Adrenal gland (tissue), 12 donors: ENCODE measurements around the gene PTPRN2. TPM values are rescaled to one million over a fixed set of nuclear protein-coding genes. Genes with fewer than 3 reads are reported as not detected.

Experiments
- DNase-seq, 7 donors: peaks; one replicate each; pipeline ENCODE4 v3.0.0-alpha.2; 2019 to 2020
- H3K27ac ChIP-seq, 5 donors: fragments of 200-600 bp; sonication (generic) in 4 of 5; 1 replicate in 3 of 5; 2 replicates in 2 of 5; pipeline versions ENCODE4 v1.5.1 to v1.8.0; 2016 to 2020; ENCODE audit warnings: mild to moderate bottlenecking in 1 of 5
- H3K27me3 ChIP-seq: fragments of 200-600 bp; 2 replicates; pipeline ENCODE4 v1.8.0; 2021
- H3K36me3 ChIP-seq, 2 donors: fragments of 200-600 bp; replicated peaks in 1 of 2; 1 replicate in 1 of 2; 2 replicates in 1 of 2; pipeline versions ENCODE4 v1.5.1 to v1.8.0; 2018 to 2022
- H3K4me1 ChIP-seq, 2 donors: fragments of 200-600 bp; replicated peaks in 1 of 2; 1 replicate in 1 of 2; 2 replicates in 1 of 2; pipeline versions ENCODE4 v1.5.1 to v1.8.0; 2018 to 2021
- H3K4me3 ChIP-seq, 4 donors: fragments of 200-600 bp; sonication (generic) in 3 of 4; one replicate each; pipeline ENCODE4 v1.5.1; 2016 to 2018
- H3K9me3 ChIP-seq, 3 donors: fragments of 200-600 bp; sonication (generic) in 1 of 3; replicated peaks in 1 of 3; 1 replicate in 2 of 3; 2 replicates in 1 of 3; pipeline versions ENCODE4 v1.5.1 to v1.8.0; 2016 to 2021
- POLR2A ChIP-seq, 2 donors: fragments of 450-650 bp; IDR thresholded peaks; one replicate each; pipeline ENCODE4 v1.6.1; 2017; ENCODE audit warnings: antibody characterized with exemption in 2 of 2, mild to moderate bottlenecking in 2 of 2, moderate library complexity in 1 of 2
- WGBS, 4 donors: extraction: QIAGEN DNeasy Blood & Tissue Kit in 2 of 4; methylation state at CpG; one replicate each; pipeline versions ENCODE4 v1.1.5 to v1.1.7; 2013 to 2017; 5-methylcytosine and 5-hydroxymethylcytosine counted together
- intact Hi-C, 2 donors: fragments of 100-400 bp; cut with DNase I; formaldehyde crosslinking; loops; one replicate each; pipeline versions ENCODE4 v1.14.1 to v1.15.0; 2022 to 2023
- polyA plus RNA-seq, 3 donors: library from polyadenylated mRNA; stranded (reverse); fragments of 200-250 nt in 2 of 3; fragments of 350-450 nt in 1 of 3; fragmentation: Illumina TruSeq in 1 of 3; extraction: RNeasy Lipid Tissue Mini Kit (QIAGEN cat#74804) in 1 of 3; gene quantifications; one replicate each; pipeline ENCODE4 v1.2.3, GENCODE V29; 2013 to 2014
- total RNA-seq, 9 donors: library from RNA; depleted of rRNA in 4 of 9; stranded (reverse); fragments of >200 nt in 4 of 9; fragments of 120-200 nt in 1 of 9; fragmentation: NEBNext Ultra II Directional in 1 of 9; extraction: Animal tissue kit (Norgen Biotek cat#: 25700) in 1 of 9; gene quantifications; one replicate each; pipeline versions ENCODE4 v1.1.0 to v1.2.4, GENCODE V29; 2013 to 2023
- TF ChIP-seq, protein P1 (sequence below), 6 experiments: fragments of 450-650 bp in 4 of 6; fragments of 200-600 bp in 2 of 6; sonication (generic) in 1 of 6; IDR thresholded peaks; 1 replicate in 5 of 6; 2 replicates in 1 of 6; pipeline versions ENCODE4 v1.5.1 to v1.8.0; 2016 to 2021; ENCODE audit warnings: antibody characterized with exemption in 6 of 6, mild to moderate bottlenecking in 2 of 6, moderate library complexity in 1 of 6
- donor health status: healthy with polysubstance abuse.
- donor health status: Bipolar disorder and iron deficiency.
- donor health status: DM: yes; HTN: yes; CAD: no.
- donor health status: DM: no; HTN: no; CAD: no.
- donor health status: DM: no; HTN: no; CAD: no.
- donor health status: DM: yes; HTN: yes; CAD: no.

Gene PTPRN2
- total and polyA plus RNA-seq, 12 donors = 2.2 to 16.2 (median 3.4) TPM

DNA sequence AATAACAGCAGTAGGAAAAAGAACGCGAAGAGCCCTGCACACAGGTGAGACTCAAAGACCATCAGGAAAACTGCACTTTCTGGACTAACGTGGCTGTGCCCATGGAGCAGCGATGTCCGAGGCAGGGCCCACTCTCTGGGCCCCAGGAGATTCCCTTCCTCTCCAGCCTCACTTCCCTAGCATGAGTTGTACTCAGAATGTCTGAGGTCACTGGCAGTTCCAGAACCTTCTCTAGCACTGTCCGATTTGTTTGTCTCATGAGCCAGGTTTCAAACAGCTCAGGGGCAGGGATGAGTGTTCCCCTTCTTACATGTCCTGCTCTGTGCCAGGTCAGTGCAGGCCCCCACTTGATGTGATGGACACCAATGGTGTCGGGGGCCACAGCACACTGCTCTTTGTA, 484.2 kb downstream of the PTPRN2 start:
- DNase-seq = no peak
- WGBS, 4 donors = 81 to 92% (median 90%) methylated on average over 7 of the region's 7 CpGs

DNA sequence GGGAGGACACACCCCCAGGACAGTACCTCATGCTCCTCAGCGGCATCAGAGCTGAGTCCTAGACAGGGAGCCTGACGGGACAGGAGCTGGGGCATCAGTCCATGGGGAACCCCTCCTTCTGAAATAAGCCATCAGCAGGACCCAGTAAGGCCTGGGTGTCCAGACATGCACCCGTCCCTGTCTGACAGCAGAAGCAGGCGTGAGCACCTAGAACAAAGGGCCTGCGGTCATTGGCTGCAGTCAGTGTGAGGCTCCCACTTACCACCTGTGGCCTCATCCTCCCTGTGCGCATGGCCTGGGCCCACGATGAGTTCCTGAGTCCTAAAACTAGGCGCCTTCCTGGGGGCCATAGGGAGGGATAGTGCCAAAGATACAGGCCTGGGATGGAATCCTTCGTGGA, 484.7 kb downstream of the PTPRN2 start:
- Histone ChIP-seq H3K4me1 (no peaks in the 10 kb centered on the region), H3K27ac (no peak overlapping the region), H3K9me3 (no peaks in the 10 kb centered on the region), H3K36me3 (no peaks in the 10 kb centered on the region), H3K27me3 (no peaks in the 10 kb centered on the region), H3K4me3 (no peak overlapping the region)
- intact Hi-C loops = no loop called here
- DNase-seq = peak in 2 of 7 donors; percentile 2 to 18
- 86 to 96% (median 87%) methylated on average over 8 to 9 of the region's 9 CpGs for WGBS, 4 donors
- TF ChIP-seq, protein P1, sequence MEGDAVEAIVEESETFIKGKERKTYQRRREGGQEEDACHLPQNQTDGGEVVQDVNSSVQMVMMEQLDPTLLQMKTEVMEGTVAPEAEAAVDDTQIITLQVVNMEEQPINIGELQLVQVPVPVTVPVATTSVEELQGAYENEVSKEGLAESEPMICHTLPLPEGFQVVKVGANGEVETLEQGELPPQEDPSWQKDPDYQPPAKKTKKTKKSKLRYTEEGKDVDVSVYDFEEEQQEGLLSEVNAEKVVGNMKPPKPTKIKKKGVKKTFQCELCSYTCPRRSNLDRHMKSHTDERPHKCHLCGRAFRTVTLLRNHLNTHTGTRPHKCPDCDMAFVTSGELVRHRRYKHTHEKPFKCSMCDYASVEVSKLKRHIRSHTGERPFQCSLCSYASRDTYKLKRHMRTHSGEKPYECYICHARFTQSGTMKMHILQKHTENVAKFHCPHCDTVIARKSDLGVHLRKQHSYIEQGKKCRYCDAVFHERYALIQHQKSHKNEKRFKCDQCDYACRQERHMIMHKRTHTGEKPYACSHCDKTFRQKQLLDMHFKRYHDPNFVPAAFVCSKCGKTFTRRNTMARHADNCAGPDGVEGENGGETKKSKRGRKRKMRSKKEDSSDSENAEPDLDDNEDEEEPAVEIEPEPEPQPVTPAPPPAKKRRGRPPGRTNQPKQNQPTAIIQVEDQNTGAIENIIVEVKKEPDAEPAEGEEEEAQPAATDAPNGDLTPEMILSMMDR (IDR thresholded peaks at IDR 0.05) = no peak
- no peak for TF ChIP-seq POLR2A (IDR thresholded peaks at IDR 0.05)

More for the DNA sequence above, 484.2 kb downstream of the PTPRN2 start:
- H3K36me3 ChIP-seq = no peaks in the 10 kb centered on the region
- intact Hi-C loops = no loop called here
- no peaks in the 10 kb centered on the region for H3K9me3 ChIP-seq
- TF ChIP-seq, protein P1 (IDR thresholded peaks at IDR 0.05) = no peak
- TF ChIP-seq POLR2A (IDR thresholded peaks at IDR 0.05) = no peak
- no peak overlapping the region for H3K4me3 ChIP-seq
- no peaks in the 10 kb centered on the region for H3K4me1 ChIP-seq
- no peaks in the 10 kb centered on the region for H3K27me3 ChIP-seq
- no peak overlapping the region for H3K27ac ChIP-seq

DNA sequence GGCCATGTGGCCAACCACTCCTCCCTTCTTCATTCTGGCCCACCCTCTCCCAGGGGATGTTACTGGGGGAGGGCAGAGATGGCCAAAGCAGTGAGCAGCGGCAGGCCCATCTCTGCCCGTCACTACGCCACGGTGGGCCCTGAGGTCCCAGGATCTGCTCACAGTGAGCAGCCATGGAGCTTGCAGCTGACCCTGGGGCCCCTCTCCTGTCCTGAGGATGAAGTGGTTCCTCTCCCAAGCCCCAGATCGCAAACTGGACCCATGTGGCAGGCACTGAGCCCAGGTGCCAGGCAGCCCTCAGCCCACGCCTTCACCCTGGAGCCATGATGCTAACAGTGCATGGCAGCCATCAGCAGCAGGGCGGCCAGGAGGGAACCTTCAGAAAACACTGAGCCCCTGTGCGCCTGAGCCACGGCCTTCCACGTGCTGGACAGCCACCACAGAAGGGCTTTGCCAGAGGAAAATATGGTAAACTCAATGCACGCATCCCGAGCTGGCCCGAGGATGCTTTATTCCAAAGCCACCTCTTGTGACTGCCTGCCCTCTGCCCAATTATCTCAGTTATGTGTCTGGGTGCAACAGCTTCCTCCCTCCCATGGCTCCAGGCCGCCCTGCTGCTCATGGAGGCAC, 485.7 kb downstream of the PTPRN2 start:
- no peaks in the 10 kb centered on the region for H3K4me1 ChIP-seq
- no peaks in the 10 kb centered on the region for H3K9me3 ChIP-seq
- 78 to 93% (median 89%) methylated on average over 11 to 14 of the region's 14 CpGs for WGBS, 4 donors
- no peak overlapping the region for H3K4me3 ChIP-seq
- TF ChIP-seq, protein P1 (IDR thresholded peaks at IDR 0.05) = no peak
- no peak for TF ChIP-seq POLR2A (IDR thresholded peaks at IDR 0.05)
- H3K27me3 ChIP-seq = no peaks in the 10 kb centered on the region
- intact Hi-C loops = no loop called here
- no peaks in the 10 kb centered on the region for H3K36me3 ChIP-seq
- H3K27ac ChIP-seq = no peak overlapping the region
- peak in 2 of 7 donors; percentile 3 to 11 for DNase-seq

DNA sequence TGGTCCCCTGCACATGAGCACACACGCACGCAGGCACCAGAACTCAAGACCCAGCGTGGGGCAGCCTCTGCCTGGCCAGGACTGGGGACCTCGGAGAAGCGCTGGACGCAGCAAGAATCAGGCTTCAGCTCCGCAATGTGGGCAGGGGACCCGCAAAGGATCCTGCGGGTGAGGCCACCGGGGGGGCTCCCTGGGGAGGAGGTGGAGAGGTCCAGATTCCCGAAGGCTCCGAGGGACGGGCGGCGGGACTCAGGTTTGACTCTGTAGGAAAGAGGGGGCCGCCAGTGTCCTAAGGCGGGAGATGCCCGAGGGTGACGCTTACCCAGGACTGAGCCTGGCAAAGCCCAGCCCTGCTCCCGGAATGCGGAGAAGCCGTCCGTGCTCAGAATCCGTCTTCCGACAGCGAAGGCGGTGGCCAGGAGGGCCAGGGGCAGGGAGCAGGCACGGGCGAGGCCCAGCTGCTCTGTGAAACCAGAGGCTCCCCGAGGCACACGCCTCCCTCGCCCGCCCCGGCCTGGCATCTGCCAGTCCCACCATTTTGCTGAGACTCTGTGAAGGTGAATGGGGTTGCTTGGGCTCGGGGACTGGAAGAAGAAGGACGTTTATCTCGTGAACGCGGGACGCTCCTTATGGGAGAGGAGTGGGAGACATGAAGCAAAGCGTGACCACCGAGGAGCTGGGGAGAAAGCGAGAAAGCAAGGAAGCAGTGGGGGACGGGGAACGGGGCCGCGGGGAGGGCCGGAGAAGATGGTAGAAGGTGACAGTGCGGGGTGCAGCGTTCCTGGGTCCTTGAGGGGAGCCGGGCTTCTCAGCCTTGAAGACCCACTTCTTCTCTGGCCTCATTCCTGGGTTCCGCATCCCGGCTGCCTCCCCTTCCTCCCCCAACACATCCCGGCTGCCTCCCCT, 489.2 kb downstream of the PTPRN2 start:
- TF ChIP-seq, protein P1 (IDR thresholded peaks at IDR 0.05) = no peak
- no peak for TF ChIP-seq POLR2A (IDR thresholded peaks at IDR 0.05)
- Histone ChIP-seq H3K4me1 (no peaks in the 10 kb centered on the region), H3K36me3 (no peaks in the 10 kb centered on the region), H3K4me3 (no peak overlapping the region), H3K27ac (no peak overlapping the region), H3K27me3 (no peaks in the 10 kb centered on the region), H3K9me3 (no peaks in the 10 kb centered on the region)
- 87 to 91% (median 90%) methylated on average over 43 to 54 of the region's 54 CpGs for WGBS, 4 donors
- DNase-seq = peak in 3 of 7 donors; percentile 8 to 34 (median 10)
- intact Hi-C loops = no loop called here
